Heart left ventricle (tissue), 13 donors: ENCODE measurements around the gene MROH8.

ENCODE experiments used
- POLR2A ChIP-seq, 2 donors: fragments of 450-650 bp; IDR thresholded peaks; one replicate each; pipeline ENCODE4 v1.6.1; 2017; ENCODE audit warnings: antibody characterized with exemption in 2 of 2, mild to moderate bottlenecking in 2 of 2, moderate library complexity in 2 of 2
- TF ChIP-seq, protein P1 (sequence below), 12 donors: fragments of 200-600 bp; sonication (generic) in 4 of 12; IDR thresholded peaks; one replicate each; pipeline versions ENCODE4 v1.5.0 to v1.8.0; 2018 to 2022; ENCODE audit warnings: antibody characterized with exemption in 12 of 12, mild to moderate bottlenecking in 5 of 12
- donor health status: ischemic (EF 13 %, LVEDD 7.1; RV severe dilation, severe dysfunction).
- donor health status: DM: no; HTN: yes; CAD: no.
- donor health status: DM: no; HTN: no; CAD: no.
- donor health status: ischemic (EF 25% LVEDD 6.9; RV normal size, moderate dysfunction).
- donor health status: ischemic (EF 25% LVEDD 5.7; RV mildly dilated, moderate dysfunction).
- donor health status: ischemic (EF 35%, LVEDD 5.7; RV mildly dilated, moderate dysfunction).
- donor health status: nonischemic (EF 11% LVEDD 7.7; RV severe dilation, severe dysfunction).
- donor health status: DM: yes; HTN: yes; CAD: no.
- donor health status: PGD.
- donor health status: ischemic (EF 29% LVEDD 5.4; RV normal size, mild dysfunction).
- donor health status: nonischemic (EF 23%, LVEDD 6.1; RV moderate dilation, normal function).

DNA sequence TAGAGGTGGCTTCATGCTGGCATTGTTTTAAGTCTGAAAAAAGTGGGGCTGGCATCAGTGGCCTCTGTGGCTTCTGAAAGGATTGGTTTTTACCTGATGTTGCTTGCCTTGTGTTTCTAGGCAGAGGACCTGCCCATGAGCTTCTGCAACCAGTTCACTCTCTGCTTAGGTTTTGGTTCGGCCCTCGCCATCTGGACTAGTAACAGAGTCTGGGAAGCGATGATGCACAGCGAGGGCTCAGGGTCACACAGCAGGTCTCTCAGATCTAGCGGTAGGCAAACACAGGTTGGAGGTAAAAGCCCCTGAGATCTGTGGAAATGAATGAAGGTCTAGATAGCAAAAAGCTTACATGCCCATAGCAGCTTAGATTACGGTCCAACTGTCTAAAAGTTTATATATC lies 76.8 kb downstream of the MROH8 start:
- TF ChIP-seq, protein P1, sequence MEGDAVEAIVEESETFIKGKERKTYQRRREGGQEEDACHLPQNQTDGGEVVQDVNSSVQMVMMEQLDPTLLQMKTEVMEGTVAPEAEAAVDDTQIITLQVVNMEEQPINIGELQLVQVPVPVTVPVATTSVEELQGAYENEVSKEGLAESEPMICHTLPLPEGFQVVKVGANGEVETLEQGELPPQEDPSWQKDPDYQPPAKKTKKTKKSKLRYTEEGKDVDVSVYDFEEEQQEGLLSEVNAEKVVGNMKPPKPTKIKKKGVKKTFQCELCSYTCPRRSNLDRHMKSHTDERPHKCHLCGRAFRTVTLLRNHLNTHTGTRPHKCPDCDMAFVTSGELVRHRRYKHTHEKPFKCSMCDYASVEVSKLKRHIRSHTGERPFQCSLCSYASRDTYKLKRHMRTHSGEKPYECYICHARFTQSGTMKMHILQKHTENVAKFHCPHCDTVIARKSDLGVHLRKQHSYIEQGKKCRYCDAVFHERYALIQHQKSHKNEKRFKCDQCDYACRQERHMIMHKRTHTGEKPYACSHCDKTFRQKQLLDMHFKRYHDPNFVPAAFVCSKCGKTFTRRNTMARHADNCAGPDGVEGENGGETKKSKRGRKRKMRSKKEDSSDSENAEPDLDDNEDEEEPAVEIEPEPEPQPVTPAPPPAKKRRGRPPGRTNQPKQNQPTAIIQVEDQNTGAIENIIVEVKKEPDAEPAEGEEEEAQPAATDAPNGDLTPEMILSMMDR (IDR thresholded peaks at IDR 0.05) = no peak
- no peak for TF ChIP-seq POLR2A (IDR thresholded peaks at IDR 0.05)
